CD14-positive monocyte (primary cell): ENCODE results near the gene KPNA3. TPM values are rescaled to one million over a fixed set of nuclear protein-coding genes. Genes with fewer than 3 reads are reported as not detected.

ENCODE experiments used
- DNase-seq, 3 donors: peaks; one replicate each; pipeline ENCODE4 v3.0.0-alpha.2; 2011 to 2022
- H2AFZ ChIP-seq: 2 replicates; pipeline ENCODE4 v1.6.0; 2012; ENCODE audit warnings: mild to moderate bottlenecking, low read depth, low read length, inconsistent platforms; ENCODE audit not compliant: insufficient read depth, poor library complexity, severe bottlenecking
- H3K27ac ChIP-seq, 2 donors: 1 replicate in 1 of 2; 2 replicates in 1 of 2; pipeline ENCODE4 v1.5.1; 2012 to 2013; ENCODE audit warnings: low read length in 2 of 2, control low read depth in 1 of 2, inconsistent platforms in 1 of 2, low read depth in 1 of 2, mild to moderate bottlenecking in 1 of 2
- H3K27me3 ChIP-seq, 2 donors: one replicate each; pipeline versions ENCODE4 v1.6.0 to v1.6.1; 2011 to 2013; ENCODE audit warnings: low read length in 2 of 2; ENCODE audit not compliant: control insufficient read depth in 2 of 2, insufficient read depth in 2 of 2
- H3K36me3 ChIP-seq, 2 donors: replicated peaks in 1 of 2; 1 replicate in 1 of 2; 2 replicates in 1 of 2; pipeline versions ENCODE4 v1.5.1 to v1.6.1; 2012 to 2013; ENCODE audit warnings: low read length in 2 of 2, control low read depth in 1 of 2, inconsistent platforms in 1 of 2, mild to moderate bottlenecking in 1 of 2; ENCODE audit not compliant: insufficient read depth in 2 of 2, control insufficient read depth in 1 of 2
- H3K4me1 ChIP-seq, 2 donors: 1 replicate in 1 of 2; 2 replicates in 1 of 2; pipeline versions ENCODE4 v1.5.1 to v1.6.1; 2012 to 2013; ENCODE audit warnings: low read length in 2 of 2, control low read depth in 1 of 2, inconsistent platforms in 1 of 2, mild to moderate bottlenecking in 1 of 2, moderate library complexity in 1 of 2; ENCODE audit not compliant: insufficient read depth in 2 of 2, control insufficient read depth in 1 of 2
- H3K4me2 ChIP-seq: replicated peaks from 2 replicates; pipeline ENCODE3; 2012; ENCODE audit warnings: low read length, moderate library complexity, mild to moderate bottlenecking; ENCODE audit not compliant: poor library complexity, severe bottlenecking; ENCODE audit errors: extremely low read depth
- H3K4me3 ChIP-seq, 3 experiments: fragments of 200-600 bp in 1 of 3; sonication (generic) in 1 of 3; replicated peaks in 1 of 3; 1 replicate in 2 of 3; 2 replicates in 1 of 3; pipeline ENCODE4 v1.5.1; 2011 to 2013; ENCODE audit warnings: low read length in 3 of 3, mild to moderate bottlenecking in 3 of 3, control low read depth in 2 of 3, low read depth in 2 of 3, inconsistent platforms in 1 of 3, moderate library complexity in 1 of 3
- H3K79me2 ChIP-seq: 2 replicates; pipeline ENCODE4 v1.6.0; 2012; ENCODE audit warnings: mild to moderate bottlenecking, control low read depth, inconsistent platforms, low read length, moderate library complexity; ENCODE audit not compliant: insufficient read depth
- H3K9ac ChIP-seq: 2 replicates; pipeline ENCODE4 v1.6.0; 2017; ENCODE audit warnings: low read length, mild to moderate bottlenecking; ENCODE audit not compliant: insufficient read depth, poor library complexity, severe bottlenecking
- H3K9me3 ChIP-seq, 2 donors: replicated peaks in 1 of 2; 1 replicate in 1 of 2; 2 replicates in 1 of 2; pipeline versions ENCODE4 v1.5.1 to v1.6.1; 2012 to 2013; ENCODE audit warnings: low read length in 2 of 2, control low read depth in 1 of 2; ENCODE audit not compliant: control insufficient read depth in 1 of 2, insufficient read depth in 1 of 2
- H4K20me1 ChIP-seq: 2 replicates; pipeline ENCODE4 v1.6.0; 2012; ENCODE audit warnings: mild to moderate bottlenecking, low read length, control low read depth, moderate library complexity; ENCODE audit not compliant: insufficient read depth
- H3K27ac Mint-ChIP-seq, 7 donors: one replicate each; pipeline ENCODE4 v1.8.0; 2020; ENCODE audit warnings: mild to moderate bottlenecking in 7 of 7, mixed read lengths in 7 of 7, moderate library complexity in 6 of 7, inconsistent platforms in 2 of 7
- H3K27me3 Mint-ChIP-seq, 3 donors: one replicate each; pipeline ENCODE4 v1.8.0; 2021 to 2022; ENCODE audit warnings: low read depth in 3 of 3, mild to moderate bottlenecking in 3 of 3, mixed read lengths in 3 of 3, moderate library complexity in 3 of 3, inconsistent platforms in 1 of 3
- H3K36me3 Mint-ChIP-seq, 2 donors: one replicate each; pipeline ENCODE4 v1.8.0; 2020; ENCODE audit warnings: mixed read lengths in 2 of 2, inconsistent platforms in 1 of 2, mild to moderate bottlenecking in 1 of 2
- H3K4me1 Mint-ChIP-seq: one replicate; pipeline ENCODE4 v1.8.0; 2020; ENCODE audit warnings: mild to moderate bottlenecking, mixed read lengths
- H3K4me3 Mint-ChIP-seq, 2 donors: one replicate each; pipeline ENCODE4 v1.8.0; 2020; ENCODE audit warnings: mild to moderate bottlenecking in 2 of 2, mixed read lengths in 2 of 2, moderate library complexity in 1 of 2
- H3K9me3 Mint-ChIP-seq, 7 donors: one replicate each; pipeline ENCODE4 v1.8.0; 2020 to 2022; ENCODE audit warnings: mixed read lengths in 7 of 7, mild to moderate bottlenecking in 6 of 7, moderate library complexity in 6 of 7, inconsistent platforms in 2 of 7
- CTCF ChIP-seq: fragments of 200-600 bp; IDR thresholded peaks from one replicate; pipeline ENCODE4 v1.8.0; 2022; ENCODE audit warnings: antibody characterized with exemption, mild to moderate bottlenecking
- WGBS: methylation state at CpG from one replicate; pipeline ENCODE4 v1.1.5; 2013; ENCODE audit warnings: missing lambda C conversion rate; ENCODE audit not compliant: insufficient coverage; 5-methylcytosine and 5-hydroxymethylcytosine counted together
- intact Hi-C, 2 donors: fragments of 100-400 bp; cut with micrococcal nuclease; formaldehyde crosslinking; loops; one replicate each; pipeline versions ENCODE4 v1.15.0 to v1.15.1; 2023
- polyA plus RNA-seq, 3 donors: library from polyadenylated mRNA; depleted of rRNA in 1 of 3; unstranded in 2 of 3; stranded (reverse) in 1 of 3; fragments of 300-500 nt in 2 of 3; fragments of >200 nt in 1 of 3; fragmentation: Illumina TruSeq in 2 of 3; gene quantifications; 1 replicate in 2 of 3; 2 replicates in 1 of 3; pipeline ENCODE4 v1.2.3, GENCODE V29; 2012 to 2021

The KPNA3 gene
- polyA plus RNA-seq, 3 donors: 11.5 to 15.3 (median 12.8) TPM

GRCh38 chr13:49791315-49791710, 1.2 kb downstream of the KPNA3 start:
- H2AFZ ChIP-seq: peak overlapping the region; percentile 83
- Mint-ChIP-seq H3K9me3 (no peaks in the 10 kb centered on the region), H3K4me3 (peak overlapping the region; percentile 96), H3K27me3 (peaks cover 1 to 9% (median 3%) of the 10 kb centered on the region in 3 donors), H3K4me1 (peaks cover 41% of the 10 kb centered on the region), H3K36me3 (peaks cover 5 to 10% of the 10 kb centered on the region in 2 donors), H3K27ac (peak overlapping the region; percentile 86 to 96 (median 93))
- DNase-seq: no peak
- no peak for TF ChIP-seq CTCF
- peak overlapping the region; percentile 71 to 86 (median 72) for H3K4me3 ChIP-seq
- no peaks in the 10 kb centered on the region for H3K36me3 ChIP-seq
- H3K9ac ChIP-seq: peak overlapping the region; percentile 93
- H3K79me2 ChIP-seq: peaks cover 56% of the 10 kb centered on the region
- peaks cover 43% of the 10 kb centered on the region for H4K20me1 ChIP-seq
- no peaks in the 10 kb centered on the region for H3K9me3 ChIP-seq
- 3% methylated on average over 6 of the region's 9 CpGs for WGBS
- intact Hi-C loops: loop anchor here in 1 of 2 donors (5.0 to 10.0 kb wide), 2 partner anchors 99 to 143 kb away; partner anchors contain the start of genes EBPL and SPRYD7
- H3K27me3 ChIP-seq: no peaks in the 10 kb centered on the region
- peaks cover 21 to 36% of the 10 kb centered on the region in 2 donors for H3K4me1 ChIP-seq
- peak overlapping the region; percentile 93 for H3K27ac ChIP-seq
- peak overlapping the region; percentile 99 for H3K4me2 ChIP-seq

GRCh38 chr13:49789968-49790367, 2.5 kb downstream of the KPNA3 start:
- Histone ChIP-seq H3K9me3 (no peaks in the 10 kb centered on the region), H3K79me2 (peaks cover 70% of the 10 kb centered on the region), H2AFZ (no peak overlapping the region), H3K4me2 (no peak overlapping the region), H3K27me3 (no peaks in the 10 kb centered on the region), H3K9ac (no peak overlapping the region), H3K4me1 (peaks cover 21 to 36% of the 10 kb centered on the region in 2 donors), H3K4me3 (no peak overlapping the region), H4K20me1 (peaks cover 56% of the 10 kb centered on the region), H3K36me3 (peaks cover 0 to 3% of the 10 kb centered on the region in 2 donors), H3K27ac (no peak overlapping the region)
- no peaks in the 10 kb centered on the region for H3K9me3 Mint-ChIP-seq
- peaks cover 5 to 10% of the 10 kb centered on the region in 2 donors for H3K36me3 Mint-ChIP-seq
- TF ChIP-seq CTCF: no peak
- H3K4me1 Mint-ChIP-seq: peaks cover 49% of the 10 kb centered on the region
- peak overlapping the region in 1 of 7 donors; percentile 41 for H3K27ac Mint-ChIP-seq
- intact Hi-C loops: loop anchor here (5.0 to 10.0 kb wide), 3 partner anchors 98 to 145 kb away; partner anchors contain the start of genes EBPL (in 1 of the 2) and SPRYD7 (in 1 of the 2)
- WGBS: 98% methylated on average over 7 of the region's 8 CpGs
- peaks cover 0 to 4% (median 1%) of the 10 kb centered on the region in 3 donors for H3K27me3 Mint-ChIP-seq
- H3K4me3 Mint-ChIP-seq: no peak overlapping the region
- no peak for DNase-seq
